ENCODE data around the gene ROR2.

DNA sequence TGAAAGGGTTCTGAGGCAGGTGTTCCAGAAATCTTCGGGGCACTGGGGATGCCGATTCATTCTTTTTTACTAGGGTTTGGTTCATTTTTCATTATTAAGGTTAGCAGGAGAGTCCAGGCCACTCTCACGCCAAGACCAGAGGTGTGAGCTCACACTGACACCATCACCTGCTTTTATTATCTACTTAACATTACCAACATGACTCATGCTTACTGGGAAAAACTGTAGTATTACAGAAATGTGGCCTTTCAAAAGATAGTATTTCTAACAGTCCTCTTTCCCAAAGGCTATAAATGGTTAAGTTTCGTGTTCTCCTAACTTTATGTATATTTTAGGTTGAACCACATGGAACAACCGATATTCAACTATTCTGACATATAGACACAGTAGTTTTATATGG is 222.1 kb downstream of the ROR2 start:
- TF ChIP-seq CTCF (IDR thresholded peaks at IDR 0.05) (no peak), POLR2A (IDR thresholded peaks at IDR 0.05; ENCODE audit: low read depth) (no peak), EP300 (IDR thresholded peaks at IDR 0.05) (no peak)
